ENCODE results near the gene FERMT2. TPM values are rescaled to one million over a fixed set of nuclear protein-coding genes. Genes with fewer than 3 reads are reported as not detected.

The FERMT2 gene
- total RNA-seq, 1 experiment from 2014 or later = 38.6 TPM

DNA sequence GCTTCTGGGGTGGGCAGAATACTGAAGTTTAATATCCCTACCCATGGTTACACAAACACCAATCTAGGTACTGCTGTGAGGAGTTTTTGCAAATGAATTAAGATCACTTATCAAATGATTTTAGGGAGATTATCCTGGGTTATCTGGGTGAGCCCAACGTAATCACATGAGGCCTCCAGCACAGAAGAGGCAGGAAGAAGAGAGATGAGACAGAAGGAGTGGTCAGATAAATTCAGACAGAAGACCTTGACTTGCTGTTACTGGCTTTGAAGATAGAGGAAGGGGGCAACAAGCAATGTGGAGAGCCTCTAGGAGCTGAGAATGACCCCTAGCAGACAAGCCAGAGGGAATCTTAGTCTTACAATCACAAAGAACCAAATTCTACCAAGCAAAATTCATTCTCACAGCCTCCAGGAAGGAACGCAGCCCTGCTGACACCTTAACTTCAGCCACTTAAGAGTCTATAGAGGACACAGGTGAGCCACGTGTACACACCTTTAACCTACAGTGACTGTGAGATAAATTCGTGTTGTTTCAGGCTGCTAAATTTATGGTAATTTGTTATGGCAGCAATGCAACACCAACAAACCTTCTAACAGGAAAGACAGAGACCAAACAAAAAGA lies 49.4 kb downstream of the FERMT2 start:
- BruUV-seq (replicated peaks) = no TSS peak
- H3K9ac ChIP-seq (ENCODE audit: low read length) = no peak overlapping the region
- intact Hi-C loops (cut with micrococcal nuclease) = no loop called here
- H3K4me2 ChIP-seq (ENCODE audit: low read length) = no peak overlapping the region
- DNase-seq (no peak), ATAC-seq (no peak)
- POLR2A ChIA-PET (ENCODE audit: unreplicated experiment) = no interaction called here
- H3K79me2 ChIP-seq (ENCODE audit: low read length) = peaks cover 36% of the 10 kb centered on the region
- H3F3A ChIP-seq (ENCODE audit: low read length, unreplicated experiment) = no peaks in the 10 kb centered on the region
- TF ChIP-seq, protein P1, sequence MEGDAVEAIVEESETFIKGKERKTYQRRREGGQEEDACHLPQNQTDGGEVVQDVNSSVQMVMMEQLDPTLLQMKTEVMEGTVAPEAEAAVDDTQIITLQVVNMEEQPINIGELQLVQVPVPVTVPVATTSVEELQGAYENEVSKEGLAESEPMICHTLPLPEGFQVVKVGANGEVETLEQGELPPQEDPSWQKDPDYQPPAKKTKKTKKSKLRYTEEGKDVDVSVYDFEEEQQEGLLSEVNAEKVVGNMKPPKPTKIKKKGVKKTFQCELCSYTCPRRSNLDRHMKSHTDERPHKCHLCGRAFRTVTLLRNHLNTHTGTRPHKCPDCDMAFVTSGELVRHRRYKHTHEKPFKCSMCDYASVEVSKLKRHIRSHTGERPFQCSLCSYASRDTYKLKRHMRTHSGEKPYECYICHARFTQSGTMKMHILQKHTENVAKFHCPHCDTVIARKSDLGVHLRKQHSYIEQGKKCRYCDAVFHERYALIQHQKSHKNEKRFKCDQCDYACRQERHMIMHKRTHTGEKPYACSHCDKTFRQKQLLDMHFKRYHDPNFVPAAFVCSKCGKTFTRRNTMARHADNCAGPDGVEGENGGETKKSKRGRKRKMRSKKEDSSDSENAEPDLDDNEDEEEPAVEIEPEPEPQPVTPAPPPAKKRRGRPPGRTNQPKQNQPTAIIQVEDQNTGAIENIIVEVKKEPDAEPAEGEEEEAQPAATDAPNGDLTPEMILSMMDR (conservative IDR thresholded peaks at IDR 0.05; ENCODE audit: low read depth, low read length) = no peak
- no peak for TF ChIP-seq EZH2phosphoT487 (IDR thresholded peaks at IDR 0.05; ENCODE audit: borderline replicate concordance, low read length)
- no peak for TF ChIP-seq EZH2 (IDR thresholded peaks at IDR 0.05; ENCODE audit: low read length, unreplicated experiment)
- no peaks in the 10 kb centered on the region for H3K9me3 ChIP-seq (ENCODE audit: low read length)
- no peaks in the 10 kb centered on the region for H3K9me2 ChIP-seq (replicated peaks; ENCODE audit: low read length)
- no peaks in the 10 kb centered on the region for H4K20me1 ChIP-seq (ENCODE audit: low read length)
- H2AFZ ChIP-seq (ENCODE audit: low read length) = no peak overlapping the region
- no peak overlapping the region for H3K4me3 ChIP-seq (ENCODE audit: low read length)
- no peak overlapping the region for H3K27ac ChIP-seq (ENCODE audit: low read length)
- no peaks in the 10 kb centered on the region for H3K27me3 ChIP-seq (ENCODE audit: low read length)
- 0 out of 2 replicates have a peak, but pooled peaks cover 3% of the 10 kb centered on the region for H3K36me3 ChIP-seq (ENCODE audit: low read depth, low read length)
- CTCF ChIA-PET = interaction anchor here (0.6 kb wide), 1 partner anchor 50 kb away, joined by 6 read pairs; no protein-coding TSS in a partner anchor
- H3K4me1 ChIP-seq (ENCODE audit: insufficient read depth, low read length) = peaks cover 38% of the 10 kb centered on the region

DNA sequence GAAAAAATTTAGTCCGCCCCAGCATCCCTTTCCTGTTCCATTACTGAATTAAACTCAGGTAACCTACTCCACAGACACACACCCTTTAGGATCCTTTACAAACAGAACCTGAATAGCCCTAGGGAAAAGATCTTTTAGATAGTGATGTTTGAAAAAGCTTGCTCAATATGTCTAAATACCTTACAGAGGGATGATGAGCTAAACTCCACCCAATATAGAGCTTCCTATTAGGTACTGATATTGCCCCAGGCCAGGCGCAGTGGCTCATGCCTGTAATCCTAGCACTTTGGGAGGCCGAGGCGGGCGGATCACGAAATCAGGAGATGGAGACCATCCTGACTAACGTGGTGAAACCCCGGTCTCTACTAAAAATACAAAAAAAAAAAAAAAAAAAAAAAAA lies 50.1 kb downstream of the FERMT2 start:
- Histone ChIP-seq H3K4me3 (ENCODE audit: low read length) (no peak overlapping the region), H3F3A (ENCODE audit: low read length, unreplicated experiment) (no peaks in the 10 kb centered on the region), H3K4me2 (ENCODE audit: low read length) (no peak overlapping the region), H3K9ac (ENCODE audit: low read length) (no peak overlapping the region), H3K9me3 (ENCODE audit: low read length) (no peaks in the 10 kb centered on the region), H4K20me1 (ENCODE audit: low read length) (no peaks in the 10 kb centered on the region), H3K9me2 (replicated peaks; ENCODE audit: low read length) (no peaks in the 10 kb centered on the region), H2AFZ (ENCODE audit: low read length) (no peak overlapping the region), H3K79me2 (ENCODE audit: low read length) (peaks cover 42% of the 10 kb centered on the region), H3K36me3 (ENCODE audit: low read depth, low read length) (0 out of 2 replicates have a peak, but pooled peaks cover 3% of the 10 kb centered on the region), H3K4me1 (ENCODE audit: insufficient read depth, low read length) (peaks cover 31% of the 10 kb centered on the region), H3K27ac (ENCODE audit: low read length) (no peak overlapping the region), H3K27me3 (ENCODE audit: low read length) (no peaks in the 10 kb centered on the region)
- TF ChIP-seq EZH2phosphoT487 (IDR thresholded peaks at IDR 0.05; ENCODE audit: borderline replicate concordance, low read length) = no peak
- TF ChIP-seq EZH2 (IDR thresholded peaks at IDR 0.05; ENCODE audit: low read length, unreplicated experiment) = no peak
- TF ChIP-seq, protein P1 (conservative IDR thresholded peaks at IDR 0.05; ENCODE audit: low read depth, low read length) = no peak
- DNase-seq (peak; percentile 74), ATAC-seq (peak; percentile 49)
- intact Hi-C loops (cut with micrococcal nuclease) = no loop called here
- no TSS peak for BruUV-seq (replicated peaks)
- ChIA-PET POLR2A (ENCODE audit: unreplicated experiment) (no interaction called here), CTCF (interaction anchor here (0.6 kb wide), 1 partner anchor 50 kb away, joined by 6 read pairs; no protein-coding TSS in a partner anchor)

DNA sequence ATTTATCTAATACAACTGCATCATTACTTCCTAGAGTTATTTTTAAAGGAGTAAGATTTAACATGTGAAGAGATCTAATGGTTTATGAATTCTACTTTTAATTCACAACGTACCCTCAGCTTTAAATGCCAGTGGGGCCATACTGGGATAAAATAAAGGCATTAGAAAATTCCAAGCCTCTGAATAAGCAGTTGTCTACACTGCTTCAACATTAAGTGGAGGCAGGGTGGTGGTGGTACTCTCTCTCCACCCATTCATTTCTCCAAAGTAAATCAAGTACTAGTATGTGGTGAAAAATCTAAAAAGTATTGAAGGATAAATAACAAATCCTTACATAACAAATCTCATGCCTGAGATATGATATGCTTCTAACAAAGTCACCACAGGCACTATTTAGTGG lies 52.4 kb downstream of the FERMT2 start:
- Histone ChIP-seq H3F3A (ENCODE audit: low read length, unreplicated experiment) (no peaks in the 10 kb centered on the region), H3K27ac (ENCODE audit: low read length) (no peak overlapping the region), H4K20me1 (ENCODE audit: low read length) (no peaks in the 10 kb centered on the region), H3K79me2 (ENCODE audit: low read length) (peaks cover 31% of the 10 kb centered on the region), H3K4me2 (ENCODE audit: low read length) (no peak overlapping the region), H3K36me3 (ENCODE audit: low read depth, low read length) (0 out of 2 replicates have a peak, but pooled peaks cover 3% of the 10 kb centered on the region), H3K9me2 (replicated peaks; ENCODE audit: low read length) (no peaks in the 10 kb centered on the region), H2AFZ (ENCODE audit: low read length) (no peak overlapping the region), H3K27me3 (ENCODE audit: low read length) (no peaks in the 10 kb centered on the region), H3K9me3 (ENCODE audit: low read length) (no peaks in the 10 kb centered on the region), H3K9ac (ENCODE audit: low read length) (no peak overlapping the region), H3K4me1 (ENCODE audit: insufficient read depth, low read length) (peaks cover 17% of the 10 kb centered on the region), H3K4me3 (ENCODE audit: low read length) (no peak overlapping the region)
- ChIA-PET POLR2A (ENCODE audit: unreplicated experiment) (interaction anchor here (0.6 kb wide), 1 partner anchor 143 kb away, joined by 3 read pairs; no protein-coding TSS in a partner anchor), CTCF (no interaction called here)
- ATAC-seq (no peak), DNase-seq (no peak)
- BruUV-seq (replicated peaks) = no TSS peak
- intact Hi-C loops (cut with micrococcal nuclease) = no loop called here
- TF ChIP-seq, protein P1 (conservative IDR thresholded peaks at IDR 0.05; ENCODE audit: low read depth, low read length) = no peak
- TF ChIP-seq EZH2phosphoT487 (IDR thresholded peaks at IDR 0.05; ENCODE audit: borderline replicate concordance, low read length) (no peak), EZH2 (IDR thresholded peaks at IDR 0.05; ENCODE audit: low read length, unreplicated experiment) (no peak)
